Calu3 (cell line): ENCODE measurements around the gene APIP. TPM values are rescaled to one million over a fixed set of nuclear protein-coding genes. Genes with fewer than 3 reads are reported as not detected.

Experiments used
- BruUV-seq: library from RNA; stranded (reverse); fragments of 400-500 nt; replicated peaks from 2 replicates; lab custom pipeline; 2021; lab: Mats Ljungman, UMichigan
- CTCF ChIA-PET: fragments of 300-600 bp; sonication (Branson Sonifier 250); formaldehyde crosslinking; loops from one replicate; lab custom pipeline; 2022; ENCODE audit warnings: antibody characterized with exemption; lab: Charles Lee
- DNase-seq: peaks from one replicate; pipeline ENCODE4 v3.0.0; 2022
- H3K27ac Mint-ChIP-seq: one replicate; pipeline ENCODE4 v1.8.0; 2022; ENCODE audit warnings: mixed read lengths; ENCODE audit not compliant: unreplicated experiment
- H3K27me3 Mint-ChIP-seq: one replicate; pipeline ENCODE4 v1.8.0; 2022; ENCODE audit warnings: mixed read lengths; ENCODE audit not compliant: unreplicated experiment
- H3K36me3 Mint-ChIP-seq: one replicate; pipeline ENCODE4 v1.8.0; 2022; ENCODE audit warnings: mild to moderate bottlenecking, moderate library complexity, mixed read lengths; ENCODE audit not compliant: insufficient read depth, unreplicated experiment
- H3K4me1 Mint-ChIP-seq: one replicate; pipeline ENCODE4 v1.8.0; 2022; ENCODE audit warnings: mild to moderate bottlenecking, low read depth, mixed read lengths; ENCODE audit not compliant: unreplicated experiment
- H3K4me3 Mint-ChIP-seq: one replicate; pipeline ENCODE4 v1.8.0; 2022; ENCODE audit warnings: mild to moderate bottlenecking, low read depth, moderate library complexity, mixed read lengths; ENCODE audit not compliant: unreplicated experiment
- H3K9me3 Mint-ChIP-seq: one replicate; pipeline ENCODE4 v1.8.0; 2022; ENCODE audit warnings: low read depth, mixed read lengths; ENCODE audit not compliant: unreplicated experiment
- CTCF ChIP-seq: fragments of 200-600 bp; IDR thresholded peaks from one replicate; pipeline ENCODE4 v1.8.0; 2022; ENCODE audit warnings: antibody characterized with exemption; ENCODE audit not compliant: unreplicated experiment
- intact Hi-C: fragments of 100-400 bp; cut with micrococcal nuclease; formaldehyde crosslinking; loops from one replicate; pipeline ENCODE4 v1.10.0; 2022; ENCODE audit not compliant: unreplicated experiment
- total RNA-seq: library from RNA; stranded (reverse); gene quantifications from 2 replicates; pipeline ENCODE4 v1.2.3, GENCODE V29; 2022

Gene APIP
- total RNA-seq, 1 experiment from 2014 or later = 42.4 TPM

GRCh38 chr11:34960277-34960676 lies 44.1 kb upstream of the APIP start:
- DNase-seq = no peak
- Mint-ChIP-seq H3K27me3 (no peaks in the 10 kb centered on the region), H3K4me1 (no peaks in the 10 kb centered on the region), H3K27ac (no peak overlapping the region), H3K4me3 (no peak overlapping the region), H3K9me3 (no peaks in the 10 kb centered on the region), H3K36me3 (peaks cover 5% of the 10 kb centered on the region)
- intact Hi-C loops = no loop called here
- TF ChIP-seq CTCF = no peak
- CTCF ChIA-PET = interaction anchor here (0.7 kb wide), 1 partner anchor 283 kb away, joined by 3 read pairs; no protein-coding TSS in a partner anchor
- BruUV-seq = no TSS peak

- no peak overlapping the region for H3K4me3 Mint-ChIP-seq
- H3K27me3 Mint-ChIP-seq = no peaks in the 10 kb centered on the region
- no TSS peak for BruUV-seq
- CTCF ChIA-PET = interaction anchor here (0.7 kb wide), 1 partner anchor 284 kb away, joined by 3 read pairs; no protein-coding TSS in a partner anchor
- no peak overlapping the region for H3K27ac Mint-ChIP-seq
- H3K4me1 Mint-ChIP-seq = no peaks in the 10 kb centered on the region
- intact Hi-C loops = no loop called here
- H3K36me3 Mint-ChIP-seq = peaks cover 5% of the 10 kb centered on the region
- no peak for DNase-seq
- H3K9me3 Mint-ChIP-seq = no peaks in the 10 kb centered on the region
- TF ChIP-seq CTCF = no peak
Measured at GRCh38 chr11:34959770-34960169, 43.6 kb upstream of the APIP start.

GRCh38 chr11:34957606-34958005 lies 41.4 kb upstream of the APIP start:
- CTCF ChIA-PET = no interaction called here
- Mint-ChIP-seq H3K27ac (no peak overlapping the region), H3K27me3 (no peaks in the 10 kb centered on the region), H3K9me3 (no peaks in the 10 kb centered on the region), H3K36me3 (peaks cover 5% of the 10 kb centered on the region), H3K4me1 (no peaks in the 10 kb centered on the region), H3K4me3 (no peak overlapping the region)
- intact Hi-C loops = no loop called here
- no peak for TF ChIP-seq CTCF
- no TSS peak for BruUV-seq
- DNase-seq = no peak

- no peak for DNase-seq
- no peak for TF ChIP-seq CTCF
- Mint-ChIP-seq H3K4me3 (no peak overlapping the region), H3K9me3 (no peaks in the 10 kb centered on the region), H3K27me3 (no peaks in the 10 kb centered on the region), H3K4me1 (no peaks in the 10 kb centered on the region), H3K27ac (no peak overlapping the region), H3K36me3 (peaks cover 5% of the 10 kb centered on the region)
- intact Hi-C loops = no loop called here
- BruUV-seq = no TSS peak
- CTCF ChIA-PET = no interaction called here
Measured at GRCh38 chr11:34957206-34957605, 41.0 kb upstream of the APIP start.
